ENCODE measurements around the gene WDR35. TPM values are rescaled to one million over a fixed set of nuclear protein-coding genes. Genes with fewer than 3 reads are reported as not detected.

Gene WDR35
- total RNA-seq, 1 donor = 21.0 TPM

DNA sequence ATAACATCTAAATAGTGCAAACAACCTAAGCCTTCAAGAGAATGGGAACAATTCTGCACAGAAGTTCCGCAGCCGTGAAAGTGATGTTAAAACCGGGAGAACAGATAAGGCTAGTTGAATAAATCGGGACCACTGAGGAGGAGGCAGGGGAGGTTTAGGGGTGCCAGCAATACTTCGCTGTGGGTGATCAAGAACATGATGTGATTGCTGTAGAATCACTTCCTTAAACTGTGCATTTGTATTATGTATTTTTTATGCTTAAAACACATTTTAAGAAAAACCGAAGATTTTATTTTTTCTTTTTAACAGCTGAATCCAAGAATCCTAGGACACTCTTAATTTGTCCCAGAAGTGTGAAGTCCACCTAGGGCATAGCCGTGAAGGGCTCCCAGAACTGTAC, 121.7 kb downstream of the WDR35 start:
- peak overlapping the region; percentile 57 for H3K4me3 ChIP-seq (ENCODE audit: low read depth, low read length)
- TF ChIP-seq, protein P1, sequence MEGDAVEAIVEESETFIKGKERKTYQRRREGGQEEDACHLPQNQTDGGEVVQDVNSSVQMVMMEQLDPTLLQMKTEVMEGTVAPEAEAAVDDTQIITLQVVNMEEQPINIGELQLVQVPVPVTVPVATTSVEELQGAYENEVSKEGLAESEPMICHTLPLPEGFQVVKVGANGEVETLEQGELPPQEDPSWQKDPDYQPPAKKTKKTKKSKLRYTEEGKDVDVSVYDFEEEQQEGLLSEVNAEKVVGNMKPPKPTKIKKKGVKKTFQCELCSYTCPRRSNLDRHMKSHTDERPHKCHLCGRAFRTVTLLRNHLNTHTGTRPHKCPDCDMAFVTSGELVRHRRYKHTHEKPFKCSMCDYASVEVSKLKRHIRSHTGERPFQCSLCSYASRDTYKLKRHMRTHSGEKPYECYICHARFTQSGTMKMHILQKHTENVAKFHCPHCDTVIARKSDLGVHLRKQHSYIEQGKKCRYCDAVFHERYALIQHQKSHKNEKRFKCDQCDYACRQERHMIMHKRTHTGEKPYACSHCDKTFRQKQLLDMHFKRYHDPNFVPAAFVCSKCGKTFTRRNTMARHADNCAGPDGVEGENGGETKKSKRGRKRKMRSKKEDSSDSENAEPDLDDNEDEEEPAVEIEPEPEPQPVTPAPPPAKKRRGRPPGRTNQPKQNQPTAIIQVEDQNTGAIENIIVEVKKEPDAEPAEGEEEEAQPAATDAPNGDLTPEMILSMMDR (IDR thresholded peaks at IDR 0.05; ENCODE audit: insufficient read depth, low read length) = no peak
- DNase-seq (ENCODE audit: low read depth) = no peak

DNA sequence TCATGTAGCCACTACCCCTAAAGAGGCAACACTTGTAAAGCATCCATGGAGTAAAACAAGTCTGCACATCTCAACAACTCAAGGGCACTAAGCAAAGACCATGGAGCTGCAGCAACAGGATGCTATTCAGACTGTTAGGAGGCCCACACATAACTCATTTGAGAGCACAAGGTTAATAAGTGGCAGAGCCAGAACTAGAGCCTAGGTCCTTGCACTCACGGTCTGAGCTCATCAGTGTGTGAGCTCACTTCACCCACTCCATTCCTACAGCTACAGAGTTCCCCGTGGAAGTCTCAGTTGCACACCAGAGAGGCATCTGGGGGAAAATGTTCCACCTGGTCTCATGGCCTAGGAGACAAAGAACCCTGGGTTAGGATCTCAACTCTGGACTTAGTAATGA, 123.1 kb downstream of the WDR35 start:
- no peak overlapping the region for H3K4me3 ChIP-seq (ENCODE audit: low read depth, low read length)
- DNase-seq (ENCODE audit: low read depth) = no peak
- TF ChIP-seq, protein P1 (IDR thresholded peaks at IDR 0.05; ENCODE audit: insufficient read depth, low read length) = no peak

DNA sequence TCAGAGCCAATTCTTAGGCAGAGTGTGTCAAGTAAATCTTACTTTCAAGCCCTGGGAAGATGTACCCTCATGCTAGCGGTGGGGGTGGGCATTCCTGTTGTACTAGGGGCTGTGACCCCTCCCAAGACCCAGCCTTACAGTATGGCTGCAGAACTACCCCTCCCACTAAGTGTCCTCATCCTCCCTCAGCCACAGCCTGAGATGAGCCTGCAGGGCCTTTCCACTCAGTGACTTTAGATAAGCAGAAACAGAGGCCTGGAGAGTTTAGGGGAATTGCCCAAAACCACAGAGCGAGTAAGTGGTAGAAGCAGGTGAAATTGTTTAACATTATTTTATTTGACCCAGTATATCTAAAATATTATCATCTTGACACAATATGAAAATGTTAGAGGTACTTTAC, 124.8 kb downstream of the WDR35 start:
- TF ChIP-seq, protein P1 (IDR thresholded peaks at IDR 0.05; ENCODE audit: insufficient read depth, low read length) = no peak

DNA sequence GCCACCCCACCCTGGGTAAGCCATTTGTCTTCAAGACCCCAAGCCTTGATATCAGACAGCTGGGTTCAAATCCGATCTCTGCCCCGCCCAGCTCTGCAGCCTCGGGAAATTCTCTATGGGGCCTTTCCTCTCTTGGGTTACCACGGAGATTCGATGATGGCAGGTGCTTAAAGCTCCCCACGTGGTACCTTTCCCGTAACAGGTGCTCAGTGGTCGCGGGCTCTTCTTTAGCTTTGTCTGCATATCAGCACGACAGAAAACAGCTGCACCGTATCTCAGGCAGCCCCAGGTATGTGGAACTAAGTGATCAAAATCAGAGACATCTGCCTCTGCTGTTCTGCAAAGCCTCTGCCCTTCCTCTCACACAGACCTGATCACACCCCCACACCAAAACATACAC, 125.5 kb downstream of the WDR35 start:
- DNase-seq (ENCODE audit: low read depth) = no peak
- no peak overlapping the region for H3K4me3 ChIP-seq (ENCODE audit: low read depth, low read length)
- TF ChIP-seq, protein P1 (IDR thresholded peaks at IDR 0.05; ENCODE audit: insufficient read depth, low read length) = no peak

More for the DNA sequence above, 124.8 kb downstream of the WDR35 start:
- DNase-seq (ENCODE audit: low read depth) = no peak
- H3K4me3 ChIP-seq (ENCODE audit: low read depth, low read length) = no peak overlapping the region

DNA sequence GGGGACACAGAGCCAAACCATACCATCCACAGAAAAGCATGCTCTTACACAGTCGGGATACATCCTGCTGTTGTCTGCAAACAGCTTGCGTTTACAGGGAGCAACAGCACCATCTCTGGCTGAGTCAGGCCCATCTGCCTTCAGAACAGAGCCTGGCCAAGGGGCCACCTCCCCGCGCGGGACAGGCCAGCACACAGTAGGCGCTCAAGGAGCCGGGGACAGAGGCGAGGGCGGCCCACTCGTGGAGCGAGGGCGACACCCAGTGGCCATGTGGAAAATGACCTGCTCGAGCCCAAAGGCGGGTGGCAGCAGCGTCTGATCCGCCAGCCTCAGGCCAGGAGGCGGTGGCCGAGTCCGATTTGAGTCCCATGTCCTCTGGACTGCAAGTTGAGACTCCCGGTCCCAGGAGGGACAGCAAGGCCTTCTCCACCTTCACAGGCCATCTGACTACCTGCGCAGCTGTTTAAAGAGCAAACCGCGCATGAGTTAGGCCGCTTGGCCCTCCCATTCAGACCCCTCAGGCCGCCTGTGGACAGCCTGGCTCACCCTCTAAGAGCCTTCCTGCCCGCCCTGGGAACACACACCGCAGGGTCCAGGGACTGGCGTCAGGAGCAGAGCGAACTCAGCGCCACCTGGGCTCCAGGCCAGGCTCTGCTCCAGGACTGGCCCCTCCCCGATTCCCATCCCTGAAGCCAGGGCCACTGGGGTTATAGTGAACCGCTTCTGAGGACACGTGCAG, 126.4 kb downstream of the WDR35 start:
- peak; percentile 59 for DNase-seq (ENCODE audit: low read depth)
- TF ChIP-seq, protein P1 (IDR thresholded peaks at IDR 0.05; ENCODE audit: insufficient read depth, low read length) = peak; percentile 83
- H3K4me3 ChIP-seq (ENCODE audit: low read depth, low read length) = peak overlapping the region; percentile 22

DNA sequence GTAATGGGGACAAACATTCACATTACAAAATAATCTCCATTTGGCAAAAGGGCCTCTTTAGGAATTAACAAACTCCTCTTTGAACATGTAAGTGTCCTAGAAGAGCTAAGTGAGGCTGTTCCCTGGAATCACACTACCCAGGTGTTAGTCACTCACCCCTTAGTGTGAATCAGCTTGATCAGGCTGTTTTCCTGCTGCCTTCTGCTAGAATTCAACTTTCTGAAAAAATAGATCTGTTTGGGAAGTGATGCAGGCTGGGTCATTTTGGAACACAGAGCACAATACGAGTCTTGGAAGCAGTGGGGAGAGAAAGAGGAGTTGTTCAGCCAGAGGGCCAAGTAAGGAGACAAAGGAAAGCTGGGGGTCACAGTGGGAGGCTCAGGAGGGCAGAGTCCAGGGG, 128.1 kb downstream of the WDR35 start:
- H3K4me3 ChIP-seq (ENCODE audit: low read depth, low read length) = no peak overlapping the region
- DNase-seq (ENCODE audit: low read depth) = peak; percentile 51
- TF ChIP-seq, protein P1 (IDR thresholded peaks at IDR 0.05; ENCODE audit: insufficient read depth, low read length) = no peak

Other genes with a start within 250 kb of the WDR35 start
- 9.3 and 34.1 TPM in 2 replicates for gene TTC32, start 88.1 kb downstream of the WDR35 start, total RNA-seq (ENCODE audit: low replicate concordance)
- 0.82 and 1.1 TPM in 2 replicates for gene MATN3, start 22.6 kb upstream of the WDR35 start, total RNA-seq (ENCODE audit: low replicate concordance)
- 90.2 and 251 TPM in 2 replicates for gene LAPTM4A, start 61.5 kb upstream of the WDR35 start, total RNA-seq (ENCODE audit: low replicate concordance)
- gene SDC1, start 235.0 kb upstream of the WDR35 start, total RNA-seq (ENCODE audit: low replicate concordance) = 4.6 and 13.0 TPM in 2 replicates

Data from fibroblast of the aortic adventitia (primary cell).